ENCODE results near the gene DDTL.
A peak's percentile ranks its signal among the peaks of the same experiment; 100 is the strongest.
"Not testable (repeated sequence)": the region's sequence is repeated elsewhere in the genome, so short reads cannot be mapped to it uniquely, and the experiment has no call there.

Gene DDTL

DNA sequence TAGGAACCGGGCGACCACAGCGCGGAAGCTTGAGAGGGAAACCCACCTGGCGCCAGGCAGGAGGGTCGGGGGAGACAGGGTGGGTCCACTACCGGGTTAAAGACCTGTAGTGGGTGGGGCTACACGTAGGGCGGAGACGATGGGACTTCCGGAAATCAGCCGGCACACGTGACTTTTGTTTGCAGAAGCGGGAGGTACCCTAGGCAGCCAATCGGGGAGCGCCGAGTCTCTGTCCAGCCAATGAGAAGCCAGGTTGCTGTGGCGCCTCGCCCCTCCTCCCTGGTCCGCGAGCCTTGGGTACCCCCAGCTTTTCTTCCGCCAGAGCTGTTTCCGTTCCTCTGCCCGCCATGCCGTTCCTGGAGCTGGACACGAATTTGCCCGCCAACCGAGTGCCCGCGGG is at the start of gene DDTL:
DDTL (plus strand) TSS at position 321 of the 400 bp plus-strand sequence; CDS start at position 348, 27 bp downstream.
- DNase-seq (ENCODE audit: low read depth in 2 of 2, low spot score in 1 of 2), result not testable (repeated sequence)

DNA sequence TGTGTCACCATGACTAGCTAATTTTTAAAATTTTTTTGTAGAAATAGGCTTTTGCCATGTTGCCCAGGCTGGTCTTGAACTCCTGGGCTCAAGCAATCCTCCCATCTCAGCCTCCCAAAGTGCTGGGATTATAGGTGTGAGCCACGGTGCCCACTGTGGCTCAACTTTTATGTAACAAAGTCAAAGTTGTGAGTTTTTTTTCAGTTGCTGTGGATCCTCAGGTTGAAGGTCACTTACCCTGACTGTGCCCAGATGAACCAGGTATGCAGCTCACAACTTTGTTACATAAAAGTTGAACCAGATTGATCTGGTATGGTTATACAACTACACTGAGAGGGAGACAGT is 46.4 kb upstream of the DDTL start:
- DNase-seq (ENCODE audit: low read depth in 2 of 2, low spot score in 1 of 2), result not testable (repeated sequence)

DNA sequence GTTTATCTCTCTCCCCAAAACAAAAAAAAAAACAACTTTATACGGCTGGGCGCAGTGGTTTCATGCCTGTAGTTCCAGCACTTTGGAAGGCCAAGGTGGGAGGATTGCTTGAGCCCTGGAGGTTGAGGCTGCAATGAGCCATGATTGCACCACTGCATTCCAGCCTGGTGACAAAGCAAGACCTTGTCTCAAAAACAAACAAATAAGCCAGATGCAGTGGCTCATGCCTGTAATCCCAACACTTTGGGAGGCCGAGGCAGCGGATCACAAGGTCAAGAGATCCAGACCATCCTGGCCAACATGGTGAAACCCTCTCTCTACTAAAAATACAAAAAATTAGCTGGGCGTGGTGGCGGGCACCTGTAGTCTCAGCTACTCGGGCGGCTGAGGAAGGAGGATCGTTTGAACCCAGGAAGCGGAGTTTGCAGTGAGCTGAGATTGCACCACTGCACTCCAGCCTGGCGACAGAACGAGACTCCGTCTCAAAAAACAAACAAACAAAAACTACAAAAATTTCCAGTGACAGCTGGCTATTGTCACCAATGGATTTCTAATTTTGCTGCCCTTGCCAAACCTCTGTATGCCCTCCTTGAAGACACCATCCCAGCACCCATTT is 45.0 kb upstream of the DDTL start:
- DNase-seq (ENCODE audit: low read depth in 2 of 2, low spot score in 1 of 2), result not testable (repeated sequence)

DNA sequence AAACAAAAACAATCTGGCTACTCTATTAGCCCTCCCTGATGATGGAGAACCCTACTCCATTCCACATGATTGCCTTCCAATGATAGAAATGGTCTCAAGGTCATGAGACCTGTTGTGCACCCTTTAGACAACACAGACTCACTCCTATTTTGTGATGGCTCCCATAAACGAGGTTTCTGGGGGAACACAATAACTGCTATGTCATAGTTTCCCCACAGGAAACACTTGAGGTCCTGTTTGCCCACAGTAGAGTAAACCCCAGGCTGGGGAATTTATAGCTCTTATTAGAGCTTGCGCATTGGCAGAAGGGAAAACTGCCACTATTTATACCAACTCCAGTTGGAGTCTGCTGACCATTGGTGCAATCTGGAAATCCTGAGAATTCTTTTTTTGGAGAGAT is 43.8 kb upstream of the DDTL start:
- DNase-seq (ENCODE audit: low read depth in 2 of 2, low spot score in 1 of 2), result no peak

DNA sequence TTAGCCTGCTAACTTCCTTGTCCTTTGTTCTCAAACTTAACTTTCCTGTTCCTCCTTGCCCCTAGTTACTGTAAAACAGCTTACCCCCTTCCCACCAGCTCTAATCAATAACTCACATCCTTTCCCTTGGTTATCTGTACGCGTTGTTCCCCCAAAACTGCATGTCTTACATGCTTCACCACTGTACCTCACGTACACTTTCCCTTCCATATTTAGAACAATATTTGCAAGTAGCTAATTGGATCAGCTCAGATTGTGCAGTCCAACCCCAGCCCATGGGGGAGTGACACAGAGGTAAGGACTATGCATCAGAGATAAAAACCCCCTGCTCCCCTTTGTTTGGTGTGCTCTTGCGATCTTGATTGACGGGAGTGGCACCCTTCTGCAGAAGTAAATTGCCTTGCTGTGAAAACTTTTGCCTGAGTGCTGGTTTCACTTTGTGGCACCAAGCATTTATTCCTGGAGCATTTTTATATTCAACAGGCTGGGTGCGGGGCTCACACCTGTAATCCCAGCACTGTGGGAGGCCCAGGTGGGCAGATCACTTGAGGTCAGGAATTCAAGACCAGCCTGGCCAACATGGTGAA is 41.6 kb upstream of the DDTL start:
- DNase-seq (ENCODE audit: low read depth in 2 of 2, low spot score in 1 of 2), result no peak

DNA sequence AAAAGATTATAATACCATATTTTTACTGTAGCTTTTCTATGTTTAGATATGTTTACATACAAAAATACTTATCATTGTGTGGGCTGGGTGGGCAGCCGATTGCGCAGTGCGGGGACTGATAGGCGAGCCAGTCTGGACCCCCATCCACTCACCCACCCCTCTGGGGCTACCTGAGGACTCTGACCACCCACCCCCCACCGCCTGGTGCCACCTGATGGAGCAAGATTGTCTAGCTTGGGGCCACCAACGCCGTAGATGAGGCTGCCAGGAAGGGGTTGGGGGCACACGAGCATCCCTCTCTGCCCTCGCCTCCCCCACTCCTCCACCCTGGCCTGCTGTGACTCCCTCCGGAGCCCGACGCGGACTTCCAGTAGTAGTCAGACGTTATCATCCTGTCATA is 40.1 kb upstream of the DDTL start:
- DNase-seq (ENCODE audit: low read depth in 2 of 2, low spot score in 1 of 2), result no peak

DNA sequence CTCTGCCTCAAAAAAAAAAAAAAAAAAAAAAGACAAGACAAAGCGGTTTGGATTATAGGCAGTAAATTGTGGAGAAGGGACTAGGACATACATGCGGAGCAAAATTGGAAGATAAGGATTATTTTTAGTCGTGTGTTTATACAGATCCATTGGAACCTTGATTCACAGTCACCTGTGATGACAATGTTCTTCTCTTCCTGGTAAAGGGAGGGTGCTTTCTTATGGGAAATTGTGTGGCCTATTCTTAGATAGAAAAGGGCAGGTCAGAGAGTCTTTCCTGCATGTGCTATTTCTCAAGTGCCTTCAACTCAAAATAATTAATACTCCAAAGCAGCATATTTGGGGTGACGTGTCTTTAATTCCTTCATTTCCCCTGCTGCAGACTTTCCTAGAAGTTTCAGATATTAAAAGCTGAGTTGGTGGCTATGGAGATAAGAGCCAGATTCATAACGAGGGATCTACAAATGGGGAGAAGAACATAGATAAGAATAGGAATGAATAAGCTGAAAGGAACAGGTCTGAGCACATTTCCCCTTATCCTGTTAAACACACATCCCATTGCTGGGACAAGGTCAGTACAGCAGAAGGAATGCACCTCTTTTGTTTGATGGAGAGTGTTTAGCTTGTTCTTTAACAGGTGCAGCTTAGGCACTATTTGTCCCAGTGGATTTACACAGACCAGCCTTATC is 28.2 kb upstream of the DDTL start:
- no peak for DNase-seq (ENCODE audit: low read depth in 2 of 2, low spot score in 1 of 2)

DNA sequence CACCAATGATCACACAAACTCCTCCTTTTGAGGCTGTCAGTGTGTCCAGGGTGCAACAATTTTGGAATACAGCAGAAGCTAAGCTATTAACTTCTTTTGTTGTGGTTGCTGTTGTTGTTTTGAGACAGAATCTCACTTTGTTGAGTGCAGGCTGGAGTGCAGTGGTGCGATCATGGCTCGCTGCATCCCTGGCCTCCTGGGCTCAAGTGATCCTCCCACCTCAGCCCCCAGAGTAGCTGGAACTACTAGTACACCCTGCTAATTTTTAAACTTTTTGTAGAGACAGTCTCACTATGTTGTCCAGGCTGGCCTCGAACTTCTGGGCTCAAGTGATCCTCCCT is 27.7 kb upstream of the DDTL start:
- no peak for DNase-seq (ENCODE audit: low read depth in 2 of 2, low spot score in 1 of 2)

DNA sequence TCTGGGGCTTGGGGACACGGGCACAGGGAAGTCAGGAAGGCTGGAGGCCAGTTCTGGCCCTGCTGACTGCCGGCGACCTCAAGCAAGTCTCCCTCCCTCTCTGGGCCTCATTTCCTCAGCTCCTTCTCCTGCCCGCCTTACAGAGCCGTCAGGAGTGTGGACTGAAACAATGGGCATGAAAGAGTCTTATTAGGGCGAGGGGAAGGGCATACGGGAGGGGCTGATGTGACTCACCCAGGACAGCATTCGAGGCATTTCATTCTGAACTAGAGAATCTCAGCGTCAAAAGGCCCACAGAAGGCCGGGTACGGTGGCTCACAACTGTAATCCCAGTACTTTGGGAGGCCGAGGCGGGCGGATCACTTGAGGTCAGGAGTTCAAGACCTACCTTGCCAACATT is 26.5 kb upstream of the DDTL start:
- not testable (repeated sequence) for DNase-seq (ENCODE audit: low read depth in 2 of 2, low spot score in 1 of 2)

DNA sequence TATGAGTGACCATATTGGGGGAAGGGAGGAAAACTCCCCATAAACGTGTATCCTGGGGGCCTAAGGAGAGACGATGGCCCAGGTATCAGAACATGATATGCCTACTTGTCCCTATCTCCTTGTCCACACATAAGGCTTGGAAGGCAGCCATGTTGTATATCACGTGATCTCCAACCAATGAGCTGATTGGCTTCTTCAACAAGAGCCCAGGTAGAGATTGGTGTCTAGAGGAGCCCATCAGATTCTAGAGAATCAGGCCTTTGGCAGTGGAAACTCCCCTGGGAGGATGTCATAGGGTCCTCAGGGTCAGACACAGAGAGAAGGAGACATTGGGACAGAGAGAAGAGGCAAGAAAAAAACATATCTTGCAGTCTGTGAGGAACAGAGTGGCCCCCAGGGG is 19.3 kb upstream of the DDTL start:
- DNase-seq (ENCODE audit: low read depth in 2 of 2, low spot score in 1 of 2), result not testable (repeated sequence)

DNA sequence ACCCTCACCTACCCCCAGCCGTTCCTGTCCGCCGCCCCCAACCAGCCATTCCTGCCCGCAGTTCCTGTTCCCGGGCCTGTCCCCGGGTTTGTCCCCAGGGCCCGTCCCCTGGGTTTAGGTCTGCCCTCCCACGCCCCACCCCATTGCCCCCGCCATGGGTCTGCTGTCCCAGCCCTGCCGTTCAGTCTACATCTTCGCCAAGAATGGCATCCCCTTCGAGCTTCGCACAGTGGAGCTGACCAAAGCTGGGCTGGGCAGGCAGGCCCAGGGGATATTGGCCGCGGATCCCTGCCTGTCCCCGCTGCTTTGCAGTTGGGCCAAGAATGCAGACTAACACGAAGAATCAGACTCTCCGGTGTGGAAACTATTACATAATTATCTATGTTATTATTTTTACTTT is 16.9 kb upstream of the DDTL start:
- not testable (repeated sequence) for DNase-seq (ENCODE audit: low read depth in 2 of 2, low spot score in 1 of 2)

DNA sequence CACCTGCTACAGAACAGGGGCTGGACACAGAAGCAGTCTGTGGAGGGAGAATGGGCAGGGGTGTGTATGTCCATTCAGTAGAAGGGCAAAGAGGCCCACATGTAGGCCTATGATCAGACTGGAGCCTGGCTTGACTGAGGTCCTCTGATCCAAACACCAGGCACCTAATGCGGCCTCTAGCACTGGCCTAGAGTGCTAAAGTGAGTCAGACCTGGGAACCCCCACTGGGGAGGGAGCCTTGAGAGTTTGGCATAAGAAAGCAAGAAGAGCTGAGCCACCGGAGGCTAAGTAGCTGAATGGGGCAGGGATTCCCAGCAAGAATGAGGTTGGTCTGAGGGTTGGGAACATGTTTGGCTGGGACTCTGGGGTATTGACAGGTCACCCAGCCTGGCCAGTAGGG is 15.3 kb upstream of the DDTL start:
- DNase-seq (ENCODE audit: low read depth in 2 of 2, low spot score in 1 of 2), result not testable (repeated sequence)

DNA sequence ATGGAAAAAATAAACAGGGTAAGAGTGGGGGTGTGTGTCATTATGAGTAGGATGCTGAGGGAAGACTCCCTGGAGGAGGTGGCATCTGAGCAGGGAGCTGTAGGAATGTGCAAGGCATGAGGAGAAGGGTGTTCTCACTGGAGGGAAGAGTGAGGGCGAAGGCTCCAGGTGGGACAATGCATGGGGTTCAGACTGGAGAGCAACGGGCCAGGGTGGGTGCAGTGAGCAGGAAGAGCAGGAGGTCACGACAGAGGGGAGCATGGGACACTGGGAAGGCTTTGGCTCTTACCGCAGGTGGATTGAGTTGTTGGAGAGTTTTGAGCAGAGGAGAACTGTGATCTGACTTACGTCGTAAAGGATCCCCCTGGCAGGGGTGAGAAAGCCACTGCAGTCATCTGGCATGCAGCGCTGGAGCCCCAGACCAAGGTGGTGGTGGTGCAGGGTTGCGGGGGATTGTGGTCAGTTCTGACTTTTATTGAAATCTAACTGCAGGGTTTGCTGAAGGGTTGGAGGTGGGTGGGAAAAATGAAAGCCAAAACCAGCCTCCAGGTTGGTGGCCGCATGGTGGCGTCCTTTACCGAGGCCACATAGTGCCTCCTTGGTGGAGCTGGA is 13.8 kb upstream of the DDTL start:
- not testable (repeated sequence) for DNase-seq (ENCODE audit: low read depth in 2 of 2, low spot score in 1 of 2)

DNA sequence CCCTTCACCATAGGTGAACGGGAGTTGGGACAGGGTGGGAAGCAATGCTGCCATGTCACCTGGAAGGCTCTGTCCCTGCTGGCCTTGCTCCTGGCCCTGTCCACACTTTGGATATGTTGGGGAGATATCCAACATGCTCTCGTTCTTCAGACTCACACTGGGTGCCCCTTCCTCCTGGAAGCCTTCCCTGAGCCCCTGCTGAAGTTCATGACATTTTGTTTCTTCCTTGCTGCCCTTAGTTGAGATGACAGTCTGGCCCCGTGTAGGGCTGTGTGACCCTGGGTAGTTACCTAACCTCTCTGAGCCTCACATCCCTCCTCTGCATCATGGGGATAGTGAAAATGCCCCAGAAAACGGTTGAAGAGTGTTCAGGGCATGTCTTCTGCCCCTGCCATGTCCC is 13.2 kb upstream of the DDTL start:
- DNase-seq (ENCODE audit: low read depth in 2 of 2, low spot score in 1 of 2), result not testable (repeated sequence)

DNA sequence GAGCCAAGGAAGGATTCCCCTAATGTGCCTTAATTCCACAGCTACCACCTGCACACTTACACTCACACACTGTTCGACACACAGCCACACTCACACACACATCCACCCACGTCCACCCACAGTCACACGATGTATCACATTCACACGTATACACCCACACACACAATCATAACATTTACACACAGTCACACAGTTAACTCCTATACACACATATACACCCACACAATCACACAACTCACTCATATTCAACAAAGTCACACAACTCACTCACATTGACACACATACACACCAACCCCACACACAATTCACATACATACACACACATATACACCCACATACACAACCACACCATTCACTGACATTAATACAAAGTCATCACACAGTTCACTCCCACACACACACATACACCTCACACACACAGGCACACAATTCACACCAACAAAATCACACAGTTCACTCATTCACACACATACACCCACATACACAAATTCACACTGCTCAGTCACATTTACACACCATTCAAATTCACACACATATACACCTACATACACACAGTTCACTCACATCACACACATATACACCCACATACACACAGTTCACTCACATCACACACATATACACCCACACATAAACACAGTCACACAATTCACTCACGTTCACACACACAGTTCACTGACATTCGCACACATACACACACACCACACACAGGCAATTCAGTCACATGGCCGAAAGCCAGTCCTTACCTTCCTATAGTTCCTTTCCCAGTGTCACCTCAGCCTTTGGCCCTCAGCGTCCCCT is 12.3 kb upstream of the DDTL start:
- DNase-seq (ENCODE audit: low read depth in 2 of 2, low spot score in 1 of 2), result not testable (repeated sequence)

DNA sequence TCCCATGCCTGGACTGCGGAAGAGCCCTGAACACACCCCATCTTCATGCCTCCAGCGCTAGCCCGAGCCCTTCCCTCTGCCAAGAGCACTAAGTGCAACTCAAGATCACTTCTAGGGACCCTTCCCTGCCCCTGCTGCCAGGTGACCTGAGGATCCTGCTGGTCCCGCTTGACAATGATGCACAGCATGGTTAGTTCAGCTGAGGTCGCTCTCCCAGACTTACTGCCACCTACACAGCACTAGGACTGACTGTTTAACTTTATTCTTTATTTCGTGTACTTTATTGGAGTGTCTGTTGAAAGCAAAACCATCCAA is 11.7 kb upstream of the DDTL start:
- not testable (repeated sequence) for DNase-seq (ENCODE audit: low read depth in 2 of 2, low spot score in 1 of 2)

DNA sequence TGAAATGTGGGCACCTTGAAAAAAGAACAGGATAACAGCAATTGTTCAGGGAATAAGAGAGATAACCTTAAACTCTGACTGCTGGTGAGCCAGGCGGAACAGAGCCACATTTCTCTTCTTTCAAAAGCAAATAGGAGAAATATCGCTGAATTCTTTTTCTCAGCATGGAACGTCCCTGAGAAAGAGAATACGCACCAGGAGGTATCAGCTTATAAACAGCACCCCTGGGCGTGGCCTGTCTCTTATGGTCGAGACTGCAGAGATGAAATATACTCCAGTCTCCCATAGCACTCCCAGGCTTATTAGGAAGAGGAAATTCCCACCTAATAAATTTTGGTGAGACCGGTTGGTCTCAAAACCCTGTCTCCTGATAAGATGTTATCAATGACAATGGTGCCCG is 10.8 kb upstream of the DDTL start:
- not testable (repeated sequence) for DNase-seq (ENCODE audit: low read depth in 2 of 2, low spot score in 1 of 2)

DNA sequence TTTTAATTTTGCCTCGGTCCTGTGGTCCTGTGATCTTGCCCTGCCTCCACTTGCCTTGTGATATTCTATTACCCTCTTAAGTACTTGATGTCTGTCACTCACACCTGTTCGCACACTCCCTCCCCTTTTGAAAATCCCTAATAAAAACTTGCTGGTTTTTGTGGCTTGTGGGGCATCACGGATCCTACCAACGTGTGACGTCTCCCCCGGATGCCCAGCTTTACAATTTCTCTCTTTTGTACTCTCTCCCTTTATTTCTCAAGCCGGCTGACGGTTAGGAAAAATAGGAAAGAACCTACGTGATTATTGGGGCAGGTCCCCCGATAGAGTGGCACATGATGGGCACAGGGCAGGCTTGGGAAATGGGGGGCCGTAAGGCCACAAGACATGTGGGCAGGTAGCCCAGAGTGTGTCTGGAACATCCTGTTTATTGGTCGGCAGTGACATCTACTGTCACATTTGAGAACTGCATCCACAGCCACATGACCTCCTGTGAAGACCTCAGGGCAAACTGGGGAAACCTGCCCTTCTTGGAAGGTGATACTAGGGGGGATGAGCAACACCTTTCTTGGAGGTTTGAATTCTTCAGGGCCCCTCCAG is 10.3 kb upstream of the DDTL start:
- DNase-seq (ENCODE audit: low read depth in 2 of 2, low spot score in 1 of 2), result peak; percentile 41 to 67

DNA sequence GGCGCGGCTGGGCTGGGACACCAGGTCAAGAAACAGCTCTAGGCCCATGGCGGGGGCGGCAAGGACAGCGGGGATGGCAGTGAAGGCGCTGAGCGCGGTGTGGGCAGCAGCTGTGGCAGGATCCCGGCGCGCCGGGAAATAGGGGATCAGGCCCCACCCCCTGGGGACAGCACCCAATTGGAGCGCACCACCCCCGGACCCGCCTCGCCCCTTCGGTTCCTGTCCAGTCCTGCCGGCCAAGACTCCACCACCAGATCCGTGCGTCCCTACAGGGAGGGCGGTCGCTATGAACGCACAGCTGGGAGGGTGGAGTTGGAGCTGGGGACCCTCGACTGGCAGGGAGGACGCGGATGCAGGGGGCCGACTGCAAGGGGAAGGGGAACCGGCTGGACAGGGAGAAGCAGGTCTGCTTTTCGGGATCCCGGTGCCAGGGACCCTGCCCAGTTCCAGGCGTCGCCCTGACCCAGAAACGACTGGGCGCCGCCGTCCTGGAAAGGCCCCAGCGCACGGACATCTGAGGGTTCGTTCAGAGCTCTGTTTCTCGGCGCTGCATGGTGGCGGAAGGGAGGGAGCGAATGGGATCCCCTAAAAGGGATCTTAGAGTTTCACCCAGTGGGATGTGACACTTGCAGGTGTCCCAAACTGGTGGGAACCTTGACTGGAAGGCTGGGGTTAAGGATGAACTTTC is 5.5 kb upstream of the DDTL start, which contains the start of gene GSTT2B:
GSTT2B (minus strand) TSS at position 112 of the 688 bp plus-strand sequence; CDS start at position 48, 64 bp downstream.
- not testable (repeated sequence) for DNase-seq (ENCODE audit: low read depth in 2 of 2, low spot score in 1 of 2)

DNA sequence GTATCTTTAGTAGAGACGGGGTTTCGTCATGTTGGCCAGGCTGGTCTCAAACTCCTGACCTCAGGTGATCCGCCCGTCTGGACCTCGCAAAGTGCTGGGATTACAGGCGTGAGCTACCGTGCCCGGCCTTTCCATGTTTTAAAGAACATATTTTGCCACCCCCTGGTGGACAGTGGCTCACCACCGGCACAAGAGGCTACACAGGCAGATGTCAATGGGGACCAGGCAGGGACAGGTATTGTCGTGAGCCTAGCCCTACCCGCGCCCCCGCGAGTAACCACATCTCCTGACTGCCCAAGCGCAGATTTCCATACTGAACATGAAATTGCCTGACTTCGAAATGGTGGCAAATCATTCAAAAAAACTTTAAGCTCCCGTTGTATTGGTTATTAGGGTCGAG is 594 bp upstream of the DDTL start:
- DNase-seq (ENCODE audit: low read depth in 2 of 2, low spot score in 1 of 2), result not testable (repeated sequence)

DNA sequence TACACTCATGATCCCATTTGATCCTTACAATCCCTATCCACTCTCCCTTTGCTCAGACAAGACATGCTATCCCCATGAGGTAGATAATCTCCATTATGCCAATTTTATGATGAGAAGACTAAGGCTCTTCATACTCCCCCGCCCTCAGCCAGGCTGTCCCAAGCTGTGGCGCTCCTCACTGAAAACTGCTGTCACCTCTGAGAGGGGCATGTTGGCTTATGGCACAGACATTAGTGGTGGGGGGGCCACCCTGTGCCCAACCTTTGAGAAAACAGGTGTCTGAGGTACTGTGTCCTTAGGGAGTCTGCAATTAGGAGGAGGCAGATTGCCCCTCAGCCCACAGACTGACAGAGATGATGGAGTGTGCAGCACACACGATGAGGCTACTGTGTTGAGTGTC is 2.4 kb downstream of the DDTL start:
- no peak for DNase-seq (ENCODE audit: low read depth in 2 of 2, low spot score in 1 of 2)
